GM18951 (cell line): ENCODE data around the gene TMEM203.
A peak's percentile ranks its signal among the peaks of the same experiment; 100 is the strongest.

Experiments
- POLR2A ChIP-seq: IDR thresholded peaks from 4 replicates; pipeline ENCODE4 v1.6.1; 2011; ENCODE audit warnings: mild to moderate bottlenecking; ENCODE audit not compliant: insufficient read length, insufficient read depth; ENCODE audit errors: extremely low read depth
- in situ Hi-C: fragments of 300-500 bp; cut with MboI; formaldehyde crosslinking; loops from one replicate; pipeline ENCODE4 v1.12.0; 2022; ENCODE audit warnings: low sequenced_read_pairs, mixed read lengths, inconsistent platforms; ENCODE audit not compliant: unreplicated experiment

The TMEM203 gene

GRCh38 chr9:137222190-137223077 is 17.0 kb upstream of the TMEM203 start, which contains the start of gene RNF208:
Gene RNF208 (minus strand): TSS chr9:137222240. CDS start chr9:137221212, 1,028 bp downstream.
- TF ChIP-seq POLR2A, result peak; percentile 25
- in situ Hi-C loops, result loop anchor here (10.0 kb wide), 1 partner anchor 98 kb away; no protein-coding TSS in a partner anchor

GRCh38 chr9:137221506-137222111 is 16.2 kb upstream of the TMEM203 start:
- no peak for TF ChIP-seq POLR2A
- in situ Hi-C loops, result loop anchor here (10.0 kb wide), 1 partner anchor 97 kb away; no protein-coding TSS in a partner anchor

GRCh38 chr9:137221095-137221505 is 15.7 kb upstream of the TMEM203 start:
- no peak for TF ChIP-seq POLR2A
- in situ Hi-C loops, result loop anchor here (10.0 kb wide), 1 partner anchor 96 kb away; no protein-coding TSS in a partner anchor

- no peak for TF ChIP-seq POLR2A
- in situ Hi-C loops, result loop anchor here (10.0 kb wide), 1 partner anchor 96 kb away; no protein-coding TSS in a partner anchor
Measured at GRCh38 chr9:137220317-137221094, 15.1 kb upstream of the TMEM203 start.

- in situ Hi-C loops, result loop anchor here (10.0 kb wide), 1 partner anchor 95 kb away; no protein-coding TSS in a partner anchor
- no peak for TF ChIP-seq POLR2A
Measured at GRCh38 chr9:137219757-137220316, 14.4 kb upstream of the TMEM203 start.

- TF ChIP-seq POLR2A, result no peak
- in situ Hi-C loops, result no loop called here
Measured at GRCh38 chr9:137218754-137219271, 13.4 kb upstream of the TMEM203 start.

- no peak for TF ChIP-seq POLR2A
- in situ Hi-C loops, result no loop called here
Measured at GRCh38 chr9:137218212-137218753, 12.8 kb upstream of the TMEM203 start.

GRCh38 chr9:137217276-137218211 is 12.1 kb upstream of the TMEM203 start:
- no peak for TF ChIP-seq POLR2A
- in situ Hi-C loops, result no loop called here

- no peak for TF ChIP-seq POLR2A
- in situ Hi-C loops, result no loop called here
Measured at GRCh38 chr9:137216188-137216965, 10.9 kb upstream of the TMEM203 start.

GRCh38 chr9:137215196-137215986 is 9.9 kb upstream of the TMEM203 start:
- TF ChIP-seq POLR2A, result no peak
- in situ Hi-C loops, result no loop called here
